PC-9 (cell line): Measurements from ENCODE around the gene ULK3. TPM values are rescaled to one million over a fixed set of nuclear protein-coding genes. Genes with fewer than 3 reads are reported as not detected.

Source experiments
- BruUV-seq: library from RNA; stranded (reverse); fragments of 400-500 nt; replicated peaks from 2 replicates; lab custom pipeline; 2021; lab: Mats Ljungman, UMichigan
- CTCF ChIA-PET: fragments of 300-600 bp; sonication (Branson Sonifier 250); formaldehyde crosslinking; loops from one replicate; lab custom pipeline; 2022; ENCODE audit warnings: antibody characterized with exemption; lab: Charles Lee
- POLR2A ChIA-PET: fragments of 300-600 bp; sonication (Branson Sonifier 250); formaldehyde crosslinking; loops from one replicate; lab custom pipeline; 2022; ENCODE audit warnings: antibody characterized with exemption; ENCODE audit not compliant: unreplicated experiment; lab: Charles Lee
- DNase-seq, 2 experiments: peaks; one replicate each; pipeline versions ENCODE4 v3.0.0 to v3.0.0-alpha.2; 2015 to 2022; ENCODE audit warnings: mixed read lengths in 1 of 2
- H2AFZ ChIP-seq: fragments of 200-600 bp; sonication (generic); 2 replicates; pipeline ENCODE4 v1.8.1; 2017; ENCODE audit warnings: antibody characterized with exemption
- H3F3A ChIP-seq: fragments of 200-600 bp; sonication (generic); 2 replicates; pipeline ENCODE4 v1.8.1; 2017; ENCODE audit warnings: antibody characterized with exemption, mild to moderate bottlenecking, low read depth; ENCODE audit not compliant: insufficient read depth
- H3K27ac ChIP-seq: fragments of 200-600 bp; sonication (generic); 2 replicates; pipeline ENCODE4 v1.6.1; 2016; ENCODE audit warnings: mixed run types
- H3K27me3 ChIP-seq: fragments of 200-600 bp; sonication (generic); 2 replicates; pipeline ENCODE4 v1.6.1; 2016; ENCODE audit warnings: low read depth, mixed run types; ENCODE audit not compliant: insufficient read depth
- H3K36me3 ChIP-seq: fragments of 200-600 bp; sonication (generic); 2 replicates; pipeline ENCODE4 v1.6.1; 2016; ENCODE audit warnings: low read depth, mixed run types
- H3K4me1 ChIP-seq: fragments of 200-600 bp; sonication (generic); replicated peaks from 2 replicates; pipeline ENCODE4 v1.6.1; 2016; ENCODE audit warnings: mixed run types; ENCODE audit not compliant: insufficient read depth
- H3K4me2 ChIP-seq: fragments of 200-600 bp; sonication (generic); 2 replicates; pipeline ENCODE4 v1.6.1; 2017; ENCODE audit warnings: mixed run types
- H3K4me3 ChIP-seq: fragments of 200-600 bp; sonication (generic); 2 replicates; pipeline ENCODE4 v1.6.1; 2016; ENCODE audit warnings: mixed run types
- H3K79me2 ChIP-seq: fragments of 200-600 bp; sonication (generic); 2 replicates; pipeline ENCODE4 v1.6.1; 2017; ENCODE audit warnings: low read depth, mixed run types
- H3K9me2 ChIP-seq: fragments of 200-600 bp; sonication (generic); 2 replicates; pipeline ENCODE4 v1.8.1; 2017; ENCODE audit warnings: mild to moderate bottlenecking; ENCODE audit not compliant: insufficient read depth
- H3K9me3 ChIP-seq: fragments of 200-600 bp; sonication (generic); 2 replicates; pipeline ENCODE4 v1.8.1; 2016; ENCODE audit warnings: low read depth; ENCODE audit not compliant: insufficient read depth
- H4K20me1 ChIP-seq: fragments of 200-600 bp; sonication (generic); 2 replicates; pipeline ENCODE4 v1.8.1; 2017; ENCODE audit not compliant: insufficient read depth
- EZH2 ChIP-seq: fragments of 200-600 bp; sonication (generic); IDR thresholded peaks from 2 replicates; pipeline ENCODE4 v1.8.0; 2017; ENCODE audit warnings: antibody characterized with exemption, low read depth
- intact Hi-C: fragments of 100-400 bp; cut with micrococcal nuclease; formaldehyde crosslinking; loops from one replicate; pipeline ENCODE4 v1.10.0; 2022; ENCODE audit not compliant: unreplicated experiment
- total RNA-seq: library from RNA; stranded (reverse); gene quantifications from 2 replicates; pipeline ENCODE4 v1.2.3, GENCODE V29; 2021
- TF ChIP-seq, protein P1 (sequence below): fragments of 200-600 bp; sonication (generic); conservative IDR thresholded peaks from 2 replicates; pipeline ENCODE4 v1.6.1; 2017; ENCODE audit warnings: mixed run types, antibody characterized with exemption, mild to moderate bottlenecking, moderate library complexity

Gene ULK3
- total RNA-seq, 1 experiment from 2014 or later, result 30.2 TPM

GRCh38 chr15:74857082-74857655 is 14.2 kb upstream of the ULK3 start:
- H3K79me2 ChIP-seq, result peaks cover 20% of the 10 kb centered on the region
- no TSS peak for BruUV-seq
- POLR2A ChIA-PET, result interaction anchor here (0.6 to 0.7 kb wide), 4 partner anchors 10 to 866 kb away, joined by 3 to 11 read pairs (median 4); partner anchors contain the start of gene CPLX3

DNA sequence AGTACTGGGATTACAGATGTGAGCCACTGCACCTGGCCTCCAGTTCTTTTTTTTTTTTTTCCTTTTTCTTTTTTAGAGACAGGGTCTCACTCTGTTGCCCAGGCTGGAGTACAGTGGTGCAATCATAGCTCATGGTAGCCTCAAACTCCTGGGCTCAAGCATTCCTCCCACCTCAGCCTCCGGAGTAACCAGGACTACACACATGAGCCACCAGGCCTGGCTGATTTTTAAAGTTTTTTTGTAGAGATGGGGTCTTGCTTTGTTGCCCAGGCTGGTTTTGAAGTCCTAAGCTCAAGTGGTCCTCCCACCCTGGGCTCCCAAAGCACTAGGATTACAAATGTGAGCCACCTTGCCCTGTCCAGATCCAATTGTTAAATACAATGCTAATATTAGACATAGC is 13.6 kb upstream of the ULK3 start:
- H3K4me3 ChIP-seq, result no peak overlapping the region
- no peaks in the 10 kb centered on the region for H3K9me2 ChIP-seq
- ChIA-PET CTCF (interaction anchor here (1.9 kb wide), 1 partner anchor 45 kb away, joined by 9 read pairs; no protein-coding TSS in a partner anchor), POLR2A (interaction anchor here (0.6 to 0.7 kb wide), 3 partner anchors 10 to 867 kb away, joined by 3 to 11 read pairs (median 3); partner anchors contain the start of gene CPLX3)
- no peak for DNase-seq
- no peaks in the 10 kb centered on the region for H3K27me3 ChIP-seq
- TF ChIP-seq, protein P1, sequence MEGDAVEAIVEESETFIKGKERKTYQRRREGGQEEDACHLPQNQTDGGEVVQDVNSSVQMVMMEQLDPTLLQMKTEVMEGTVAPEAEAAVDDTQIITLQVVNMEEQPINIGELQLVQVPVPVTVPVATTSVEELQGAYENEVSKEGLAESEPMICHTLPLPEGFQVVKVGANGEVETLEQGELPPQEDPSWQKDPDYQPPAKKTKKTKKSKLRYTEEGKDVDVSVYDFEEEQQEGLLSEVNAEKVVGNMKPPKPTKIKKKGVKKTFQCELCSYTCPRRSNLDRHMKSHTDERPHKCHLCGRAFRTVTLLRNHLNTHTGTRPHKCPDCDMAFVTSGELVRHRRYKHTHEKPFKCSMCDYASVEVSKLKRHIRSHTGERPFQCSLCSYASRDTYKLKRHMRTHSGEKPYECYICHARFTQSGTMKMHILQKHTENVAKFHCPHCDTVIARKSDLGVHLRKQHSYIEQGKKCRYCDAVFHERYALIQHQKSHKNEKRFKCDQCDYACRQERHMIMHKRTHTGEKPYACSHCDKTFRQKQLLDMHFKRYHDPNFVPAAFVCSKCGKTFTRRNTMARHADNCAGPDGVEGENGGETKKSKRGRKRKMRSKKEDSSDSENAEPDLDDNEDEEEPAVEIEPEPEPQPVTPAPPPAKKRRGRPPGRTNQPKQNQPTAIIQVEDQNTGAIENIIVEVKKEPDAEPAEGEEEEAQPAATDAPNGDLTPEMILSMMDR, result no peak
- TF ChIP-seq EZH2, result no peak
- H3K9me3 ChIP-seq, result no peaks in the 10 kb centered on the region
- H3F3A ChIP-seq, result peaks cover 17% of the 10 kb centered on the region; the same call in 1 of the 2 replicates
- peak overlapping the region; percentile 55 for H3K4me2 ChIP-seq
- peaks cover 3% of the 10 kb centered on the region; the same call in 1 of the 2 replicates for H3K36me3 ChIP-seq
- intact Hi-C loops, result loop anchor here (5.0 kb wide), 1 partner anchor 41 kb away; no protein-coding TSS in a partner anchor
- BruUV-seq, result no TSS peak
- peaks cover 21% of the 10 kb centered on the region for H3K4me1 ChIP-seq
- H3K79me2 ChIP-seq, result peaks cover 19% of the 10 kb centered on the region
- H3K27ac ChIP-seq, result peak overlapping the region; percentile 49
- peaks cover 25% of the 10 kb centered on the region; the same call in 1 of the 2 replicates for H4K20me1 ChIP-seq
- no peak overlapping the region for H2AFZ ChIP-seq

More at GRCh38 chr15:74857082-74857655, 14.2 kb upstream of the ULK3 start:
- intact Hi-C loops, result loop anchor here (5.0 kb wide), 1 partner anchor 40 kb away; no protein-coding TSS in a partner anchor
- Histone ChIP-seq H3K27me3 (no peaks in the 10 kb centered on the region), H3K4me1 (peaks cover 21% of the 10 kb centered on the region), H3F3A (peaks cover 17% of the 10 kb centered on the region; the same call in 1 of the 2 replicates), H4K20me1 (peaks cover 25% of the 10 kb centered on the region; the same call in 1 of the 2 replicates), H3K36me3 (peaks cover 3% of the 10 kb centered on the region; the same call in 1 of the 2 replicates), H3K27ac (peak overlapping the region; percentile 49), H2AFZ (no peak overlapping the region), H3K4me2 (peak overlapping the region; percentile 55), H3K9me3 (no peaks in the 10 kb centered on the region), H3K4me3 (no peak overlapping the region), H3K9me2 (no peaks in the 10 kb centered on the region)
- peak; percentile 69 to 70 for DNase-seq
- CTCF ChIA-PET, result interaction anchor here (1.9 kb wide), 1 partner anchor 44 kb away, joined by 9 read pairs; no protein-coding TSS in a partner anchor
- TF ChIP-seq EZH2, result no peak
- TF ChIP-seq, protein P1, result no peak

DNA sequence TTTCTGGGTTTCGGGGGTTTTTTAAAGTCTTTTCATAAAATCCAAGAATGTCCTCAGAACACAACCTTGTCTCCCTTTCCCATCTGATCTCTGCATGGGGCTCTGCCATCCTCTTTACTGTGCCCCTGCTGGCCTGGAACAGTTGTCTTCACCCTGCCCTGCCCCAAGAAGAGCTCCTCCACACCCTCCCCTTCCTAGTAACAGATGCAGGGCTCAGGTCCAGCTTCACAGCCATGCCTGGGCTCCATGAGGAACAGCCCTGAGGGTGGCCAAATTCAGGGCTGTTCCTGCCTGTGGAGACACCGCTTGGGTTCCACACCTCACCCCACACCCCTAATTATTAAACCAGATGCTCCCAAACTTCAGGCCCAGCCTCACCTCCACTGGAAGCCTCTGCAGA is 12.9 kb upstream of the ULK3 start:
- no peak for TF ChIP-seq EZH2
- TF ChIP-seq, protein P1, result no peak
- no TSS peak for BruUV-seq

More for the DNA sequence above, 12.9 kb upstream of the ULK3 start:
- H3K79me2 ChIP-seq, result peaks cover 14% of the 10 kb centered on the region
- intact Hi-C loops, result loop anchor here (5.0 kb wide), 1 partner anchor 41 kb away; no protein-coding TSS in a partner anchor
- H3K9me2 ChIP-seq, result no peaks in the 10 kb centered on the region
- H2AFZ ChIP-seq, result no peak overlapping the region
- peaks cover 21% of the 10 kb centered on the region; the same call in 1 of the 2 replicates for H4K20me1 ChIP-seq
- ChIA-PET CTCF (interaction anchor here (0.6 to 0.7 kb wide), 3 partner anchors 8 to 176 kb away, joined by 4 to 15 read pairs (median 4); no protein-coding TSS in a partner anchor), POLR2A (no interaction called here)
- H3K36me3 ChIP-seq, result peaks cover 3% of the 10 kb centered on the region; the same call in 1 of the 2 replicates
- H3K4me2 ChIP-seq, result no peak overlapping the region
- no peak overlapping the region for H3K27ac ChIP-seq
- H3K9me3 ChIP-seq, result no peaks in the 10 kb centered on the region
- H3K4me1 ChIP-seq, result peaks cover 21% of the 10 kb centered on the region
- H3K4me3 ChIP-seq, result no peak overlapping the region
- DNase-seq, result no peak
- H3K27me3 ChIP-seq, result no peaks in the 10 kb centered on the region
- peaks cover 17% of the 10 kb centered on the region; the same call in 1 of the 2 replicates for H3F3A ChIP-seq
